GM10847 (cell line): Measurements from ENCODE around the gene BTNL2.

Experiments used
- POLR2A ChIP-seq: IDR thresholded peaks from 2 replicates; pipeline ENCODE4 v1.6.1; 2011; ENCODE audit not compliant: insufficient read length; ENCODE audit errors: extremely low read depth

BTNL2 gene

DNA sequence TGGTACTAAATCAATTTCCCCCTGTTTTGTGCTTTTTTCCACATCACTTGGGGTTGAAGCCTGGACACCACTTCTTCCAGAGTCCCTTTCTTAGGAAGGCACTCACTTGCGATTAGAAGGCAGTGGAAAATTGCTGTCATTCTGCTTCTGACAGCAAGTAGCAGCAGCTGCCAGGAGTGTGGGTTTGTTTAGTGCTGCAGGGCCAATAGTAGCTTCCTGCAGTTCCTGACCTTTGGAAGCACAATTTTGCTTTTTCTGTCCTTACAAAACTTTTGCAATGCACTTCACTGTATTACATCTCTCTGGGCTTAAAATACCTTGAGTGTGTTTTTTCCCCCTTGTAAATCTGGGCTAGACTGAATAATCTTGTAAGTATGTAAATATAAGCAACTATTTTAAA, 20.2 kb upstream of the BTNL2 start:
- TF ChIP-seq POLR2A: no peak

DNA sequence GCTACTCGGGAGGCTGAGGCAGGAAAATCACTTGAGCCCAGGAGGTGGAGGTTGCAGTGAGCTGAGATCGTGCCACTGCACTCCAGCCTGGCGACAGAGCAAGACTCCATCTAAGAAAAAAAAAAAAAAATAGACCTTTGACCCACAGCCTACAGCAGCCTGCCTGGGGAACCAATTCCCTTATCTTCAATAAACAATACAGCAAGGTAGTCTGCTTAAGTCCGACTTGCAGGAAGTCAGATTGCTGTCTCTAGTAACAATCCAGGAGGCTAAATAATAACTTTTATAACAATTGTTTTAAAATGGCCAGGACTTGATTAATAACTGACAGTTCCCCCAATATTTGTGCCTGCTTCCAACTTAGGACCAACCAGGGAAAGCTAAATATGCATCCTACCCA, 19.4 kb upstream of the BTNL2 start:
- TF ChIP-seq POLR2A: no peak

DNA sequence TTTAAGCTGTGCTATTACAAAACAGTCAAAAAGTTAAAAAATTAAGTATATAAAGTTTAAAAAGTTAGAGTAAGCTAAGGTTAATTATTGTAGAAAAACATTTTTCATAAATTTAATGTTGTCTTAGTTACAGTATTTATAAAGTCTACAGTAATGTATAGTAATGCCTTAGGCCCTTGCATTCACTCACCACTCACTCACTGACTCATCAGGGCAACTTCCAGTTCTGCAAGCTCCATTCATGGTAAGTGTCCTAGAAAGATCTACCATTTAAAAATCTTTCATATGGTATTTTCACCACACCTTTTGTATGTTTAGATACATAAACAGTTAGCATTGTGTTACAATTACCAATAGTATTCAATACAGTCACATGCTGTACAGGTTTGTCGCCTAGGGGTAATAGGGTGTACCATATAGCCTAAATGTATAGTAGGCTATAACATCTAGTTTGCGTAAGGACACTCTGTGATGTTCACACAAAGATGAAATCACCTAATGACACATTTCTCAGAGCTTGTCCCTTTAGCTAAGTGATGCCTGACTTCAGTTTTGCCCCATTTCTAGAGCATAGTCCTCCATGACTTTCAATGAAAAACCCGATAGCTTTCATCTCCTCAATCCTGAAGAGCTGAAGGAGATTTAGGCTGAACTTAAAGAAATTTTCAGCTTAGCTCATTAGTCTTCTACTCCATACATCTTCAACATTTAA, 17.8 kb upstream of the BTNL2 start:
- no peak for TF ChIP-seq POLR2A

DNA sequence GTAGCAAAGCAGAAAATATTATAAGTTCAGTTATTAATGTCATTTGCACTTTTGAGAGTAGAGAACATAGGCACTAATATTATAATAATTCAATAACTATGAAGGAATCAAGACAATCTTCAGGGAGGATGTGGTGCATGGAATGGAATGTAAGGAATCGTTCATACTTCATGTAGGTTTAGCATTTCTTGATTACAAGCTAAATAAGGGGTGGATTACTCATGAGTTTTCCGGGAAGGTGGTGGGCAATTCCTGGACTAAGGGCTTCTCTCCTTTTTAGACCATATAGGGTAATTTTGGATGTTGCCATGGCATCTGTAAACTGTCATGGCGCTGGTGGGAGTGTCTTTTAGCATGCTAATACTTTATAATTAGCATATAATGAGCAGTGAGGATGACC, 9.1 kb upstream of the BTNL2 start:
- no peak for TF ChIP-seq POLR2A

DNA sequence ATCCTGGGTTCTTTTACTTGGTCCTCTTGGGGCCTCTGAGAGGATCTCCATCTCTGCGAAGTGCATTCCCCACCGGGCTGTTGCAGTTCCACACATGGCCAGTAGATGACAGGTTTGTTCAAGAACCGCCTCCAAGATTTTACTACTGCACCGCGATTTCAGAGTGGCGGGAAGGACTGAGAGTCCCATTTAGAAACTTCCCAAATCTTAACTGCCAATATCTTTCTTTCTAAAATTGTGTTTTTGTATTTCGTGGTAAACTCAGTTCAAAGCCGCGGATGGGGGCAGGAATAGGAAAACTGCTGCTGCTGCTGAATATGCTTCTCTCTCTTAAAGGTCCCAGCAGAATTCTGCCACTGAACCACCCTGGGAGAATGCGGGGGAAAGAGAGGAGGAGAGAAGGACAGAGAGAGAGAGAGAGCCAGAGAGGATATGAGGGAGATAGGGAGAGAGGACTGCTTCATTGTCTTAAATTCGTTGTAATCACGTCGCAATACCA, 8.6 kb upstream of the BTNL2 start:
- no peak for TF ChIP-seq POLR2A

DNA sequence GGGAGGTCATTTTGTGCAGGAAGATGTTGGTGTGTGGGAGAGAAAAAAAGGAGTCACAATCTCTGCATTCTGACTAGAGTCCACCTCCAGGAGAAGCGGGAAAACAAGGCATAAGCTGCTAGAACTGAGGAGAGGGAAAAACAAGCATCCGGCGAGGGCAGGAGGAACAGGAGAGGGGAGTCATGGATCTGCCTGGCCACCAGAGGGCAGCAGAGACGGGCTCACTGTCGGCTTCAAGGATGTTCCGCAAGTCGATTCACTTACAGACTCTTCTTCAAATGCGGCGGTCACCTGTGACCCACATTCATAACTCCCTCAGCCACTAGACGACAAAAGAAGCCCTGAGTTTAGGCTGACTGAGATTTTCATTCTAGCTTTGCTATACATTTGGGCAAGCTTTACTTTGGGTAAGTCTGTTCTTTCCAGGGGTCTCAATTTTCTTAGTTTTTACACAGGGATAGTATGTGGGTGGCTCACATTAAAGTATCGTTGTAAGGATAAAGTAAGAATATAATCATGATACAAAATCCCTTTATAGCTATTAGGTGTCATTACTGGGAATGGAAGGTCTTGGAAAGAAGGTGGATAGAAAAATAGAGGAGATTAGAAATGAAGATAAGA, 6.6 kb upstream of the BTNL2 start:
- no peak for TF ChIP-seq POLR2A

DNA sequence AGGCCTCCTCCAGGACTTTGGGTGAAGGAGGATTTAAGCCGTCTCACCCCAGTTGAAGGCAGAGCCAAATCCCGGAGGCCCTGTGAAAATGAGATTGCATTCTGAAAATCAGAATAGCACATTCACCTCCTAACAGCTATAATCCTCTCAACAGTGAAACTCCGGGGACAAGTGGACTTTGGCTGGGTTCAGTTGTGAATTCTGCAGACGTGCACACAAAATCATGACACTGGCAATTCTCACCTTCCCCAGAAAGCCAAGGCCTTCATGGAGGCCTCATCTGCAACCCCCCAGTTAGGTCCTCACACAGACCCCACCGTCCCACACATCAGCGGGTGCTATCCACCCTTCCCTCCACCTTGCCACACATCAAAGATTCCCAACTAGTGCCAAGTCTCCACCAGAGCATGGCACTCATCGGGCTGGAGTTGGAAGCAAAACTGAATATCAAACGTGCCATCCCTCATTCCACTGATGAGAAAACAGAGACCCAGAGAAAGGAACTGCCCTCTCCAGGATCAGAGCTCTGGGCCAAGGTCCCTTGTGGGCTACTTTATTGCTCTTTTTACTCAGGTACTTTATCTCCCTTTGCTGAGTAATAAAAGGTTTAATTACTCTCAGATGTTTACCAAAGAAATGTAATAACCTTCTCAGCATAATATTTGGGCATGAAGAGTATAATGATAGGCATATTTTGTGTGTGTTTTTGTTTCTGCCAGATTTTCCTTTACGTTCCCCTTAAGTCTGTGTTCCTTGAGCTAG, 4.8 kb upstream of the BTNL2 start:
- TF ChIP-seq POLR2A: no peak

DNA sequence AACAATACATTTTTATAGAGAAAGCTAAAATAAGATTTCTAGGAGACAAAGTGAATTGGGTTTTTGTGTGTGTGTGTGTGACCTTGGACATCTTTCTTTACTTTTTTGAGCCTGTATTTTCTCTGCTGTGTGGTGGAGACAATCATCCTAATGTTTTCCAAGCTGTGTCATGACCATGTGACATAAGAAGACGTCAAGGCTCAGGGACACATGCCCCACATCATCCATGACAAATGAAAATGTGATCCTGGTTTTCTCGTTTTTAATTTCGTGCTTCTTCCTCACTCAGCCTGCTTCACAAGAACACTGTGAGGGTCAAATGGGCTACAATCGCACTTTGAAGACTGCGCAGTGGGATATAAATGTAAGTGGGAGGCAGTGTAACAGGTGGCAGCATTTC, 3.9 kb upstream of the BTNL2 start:
- no peak for TF ChIP-seq POLR2A

DNA sequence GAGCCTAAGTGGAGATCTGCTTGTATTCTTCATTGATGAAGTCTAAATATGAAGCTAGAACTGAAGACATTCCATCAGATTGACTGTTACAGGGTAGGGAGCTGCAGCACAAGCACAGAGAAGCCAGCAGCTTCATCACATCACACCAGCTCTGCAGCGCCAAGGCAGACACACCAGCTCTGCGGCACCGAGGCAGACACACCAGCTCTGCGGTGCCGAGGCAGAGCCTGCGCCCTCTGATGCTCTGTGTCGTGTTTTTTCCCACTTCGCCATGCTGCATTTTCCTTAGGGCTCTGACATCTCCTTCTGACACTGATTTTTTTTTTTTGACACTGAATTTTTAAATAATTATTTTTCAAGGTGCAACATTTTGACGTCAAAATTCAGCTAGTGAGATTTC, 784 bp downstream of the BTNL2 start:
- no peak for TF ChIP-seq POLR2A

DNA sequence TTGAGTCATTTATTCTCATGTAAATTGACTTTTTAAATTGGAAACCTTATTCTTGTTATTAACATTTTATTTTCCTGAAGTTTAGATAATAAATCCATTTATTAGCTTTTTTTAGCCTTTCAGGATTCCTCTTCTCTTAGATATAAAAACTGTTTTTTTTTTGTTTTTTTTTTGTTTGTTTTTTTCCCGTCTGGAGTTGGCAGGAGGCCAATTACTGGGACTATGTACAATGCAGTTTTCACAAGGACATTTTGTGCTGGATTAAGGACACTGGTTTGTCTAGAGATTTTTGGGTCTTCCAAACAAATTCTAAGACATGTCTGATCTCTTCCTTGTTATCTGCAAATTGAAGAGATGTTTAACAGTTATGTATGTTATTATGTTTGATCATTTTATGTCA, 1.3 kb downstream of the BTNL2 start:
- TF ChIP-seq POLR2A: no peak

DNA sequence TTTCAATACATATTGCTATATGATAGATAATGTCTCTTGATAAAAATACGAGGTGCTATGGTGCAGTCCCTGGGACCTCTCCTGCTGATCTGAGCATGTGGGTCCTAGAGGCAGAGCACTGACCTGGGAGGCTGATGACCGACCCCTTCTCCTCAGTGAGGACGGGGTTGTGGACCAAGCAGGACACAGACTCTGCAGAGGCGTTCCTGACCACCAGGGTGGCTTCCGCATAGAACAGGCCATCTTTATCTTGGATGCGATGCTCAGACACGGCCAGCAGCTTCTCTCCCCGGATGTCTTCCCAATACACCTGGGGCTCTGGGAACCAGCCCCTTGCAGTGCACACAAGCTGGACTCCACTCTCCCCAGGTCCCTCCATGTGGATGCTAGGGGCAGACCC, 4.2 kb downstream of the BTNL2 start:
- TF ChIP-seq POLR2A: no peak

DNA sequence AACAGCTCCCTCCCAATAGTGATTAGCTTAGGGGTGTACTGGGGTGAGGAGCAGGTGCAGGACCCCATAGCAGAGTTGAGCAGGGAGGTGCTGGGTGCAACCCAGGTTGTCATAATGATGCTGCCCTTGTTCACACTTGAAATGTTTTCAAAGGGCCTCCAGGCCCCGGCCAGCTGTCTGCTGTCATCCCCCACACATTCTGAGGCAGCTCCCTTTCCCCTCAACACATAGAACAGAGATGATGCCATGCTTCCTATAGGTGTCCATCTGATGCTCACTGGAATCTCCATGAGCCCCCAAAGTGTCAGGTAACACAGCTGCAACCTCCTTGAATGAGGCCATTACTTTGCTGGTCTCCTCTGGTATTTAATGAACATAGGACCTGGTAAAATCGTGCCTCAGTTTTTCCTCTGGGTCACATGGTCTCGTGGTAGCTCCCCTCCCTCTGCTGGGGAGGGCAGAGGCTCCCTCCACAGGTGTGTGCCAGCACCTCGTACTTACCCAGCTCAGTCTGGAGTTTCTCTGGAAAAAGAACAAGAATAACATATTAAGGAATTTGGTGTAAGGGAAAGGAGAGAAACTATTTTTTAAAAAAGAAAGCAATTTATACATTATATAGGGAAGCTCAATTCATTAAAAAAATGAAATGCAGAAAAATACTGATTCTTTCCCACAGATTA, 5.6 kb downstream of the BTNL2 start:
- TF ChIP-seq POLR2A: no peak

DNA sequence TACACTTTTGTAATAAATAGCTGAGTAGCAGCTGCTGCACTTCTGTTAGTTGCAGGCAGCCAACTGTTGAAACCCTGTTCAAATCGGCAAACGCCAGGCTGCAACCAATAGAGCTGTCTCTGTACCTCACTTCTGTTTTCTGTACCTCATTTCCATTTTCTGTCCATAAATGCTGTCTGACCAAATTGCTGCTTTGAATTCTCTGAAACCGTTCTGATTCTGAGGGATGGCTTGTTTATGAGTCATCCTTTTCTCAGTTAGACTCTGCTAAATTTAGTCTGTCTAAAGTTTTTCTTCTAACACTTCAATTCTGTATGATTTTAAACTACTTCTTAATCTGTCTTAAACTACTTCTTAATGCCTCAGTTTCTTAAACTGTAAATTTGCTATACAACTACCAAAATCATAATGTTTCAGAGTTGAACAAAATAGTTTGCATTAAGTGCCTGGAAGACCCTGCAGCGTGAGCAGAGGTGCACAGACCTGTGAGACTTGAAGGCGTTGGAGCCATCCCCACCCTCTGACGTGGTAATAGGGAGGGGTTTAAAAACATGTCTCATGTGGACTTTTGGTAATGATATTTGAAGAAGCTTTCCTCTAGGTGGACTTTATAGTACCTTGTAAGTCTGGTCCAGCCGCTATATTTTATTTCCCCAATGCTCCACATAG, 9.6 kb downstream of the BTNL2 start:
- no peak for TF ChIP-seq POLR2A

DNA sequence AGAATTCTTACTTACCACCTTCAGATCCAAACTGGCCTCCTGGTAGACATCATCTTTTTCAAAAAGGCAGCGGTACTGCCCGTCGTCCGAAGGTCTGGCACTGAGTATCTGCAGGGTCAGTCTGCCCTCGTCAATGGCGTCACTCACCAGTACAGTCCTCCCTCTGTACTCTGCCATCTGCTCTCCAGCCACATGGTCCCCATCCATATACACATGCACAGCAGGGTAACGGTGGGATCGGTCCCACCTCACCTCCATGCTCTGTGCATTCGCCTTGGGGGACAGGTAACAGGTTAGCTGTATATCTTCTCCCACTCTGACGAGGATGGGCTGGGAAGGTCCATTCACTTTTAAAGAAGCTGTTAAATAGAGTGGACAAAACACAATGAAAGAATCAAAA, 11.0 kb downstream of the BTNL2 start:
- TF ChIP-seq POLR2A: no peak
